Sciatic nerve (tissue), 2 donors: ENCODE data around the gene CRACR2A. TPM values are rescaled to one million over a fixed set of nuclear protein-coding genes. Genes with fewer than 3 reads are reported as not detected.

Experiments used
- ATAC-seq: fragments of 200-7000 bp; cut with Tn5 transposase; one replicate; pipeline ENCODE4 v1.9.1; 2020; ENCODE audit warnings: mild to moderate bottlenecking, moderate library complexity
- DNase-seq: peaks from one replicate; pipeline ENCODE4 v3.0.0-alpha.2; 2020; ENCODE audit warnings: low spot score
- intact Hi-C: fragments of 100-400 bp; cut with DNase I; formaldehyde crosslinking; loops from one replicate; pipeline ENCODE4 v1.14.2; 2022
- total RNA-seq: library from RNA; stranded (reverse); fragmentation: NEBNext Ultra II Directional; extraction: Animal tissue kit (Norgen Biotek cat#: 25700); gene quantifications from one replicate; pipeline ENCODE4 v1.2.1, GENCODE V29; 2021
- donor health status: DM: no; HTN: no; CAD: no.
- donor health status: DM: no; HTN: no; CAD: no.

Gene CRACR2A
- total RNA-seq, 1 donor from 2014 or later = 5.8 TPM

DNA sequence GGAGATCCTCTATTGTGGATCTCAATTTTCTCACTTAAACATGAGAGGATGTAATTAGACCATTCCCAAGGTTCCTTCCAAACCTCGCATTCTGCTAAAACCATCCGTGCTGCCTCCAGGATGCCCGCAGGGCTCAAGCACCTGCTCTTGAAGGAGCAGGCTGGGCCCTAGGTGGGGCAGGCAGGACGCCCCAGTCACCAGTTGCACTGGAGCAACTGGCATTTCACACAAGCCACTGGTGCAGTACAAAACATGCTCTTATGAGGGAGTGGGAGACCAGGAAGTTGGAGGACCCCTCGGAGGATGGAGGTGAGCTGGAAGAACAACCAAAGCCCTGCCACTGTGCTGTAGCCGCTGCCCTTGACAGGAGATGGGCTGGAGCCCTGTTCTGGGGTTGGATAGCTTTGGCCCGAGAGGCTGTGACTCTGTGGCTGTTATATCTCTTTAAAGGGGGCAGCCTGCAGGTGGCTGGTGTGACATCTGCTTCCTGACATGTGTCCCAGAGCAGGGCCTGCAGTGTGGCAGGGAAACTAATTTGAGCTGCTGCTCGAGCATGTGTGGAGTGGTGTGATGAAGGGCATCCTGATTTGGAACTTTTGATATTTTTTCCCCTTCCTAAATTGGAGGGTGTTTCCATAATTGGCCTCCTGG lies 122.2 kb downstream of the CRACR2A start:
- intact Hi-C loops = no loop called here

DNA sequence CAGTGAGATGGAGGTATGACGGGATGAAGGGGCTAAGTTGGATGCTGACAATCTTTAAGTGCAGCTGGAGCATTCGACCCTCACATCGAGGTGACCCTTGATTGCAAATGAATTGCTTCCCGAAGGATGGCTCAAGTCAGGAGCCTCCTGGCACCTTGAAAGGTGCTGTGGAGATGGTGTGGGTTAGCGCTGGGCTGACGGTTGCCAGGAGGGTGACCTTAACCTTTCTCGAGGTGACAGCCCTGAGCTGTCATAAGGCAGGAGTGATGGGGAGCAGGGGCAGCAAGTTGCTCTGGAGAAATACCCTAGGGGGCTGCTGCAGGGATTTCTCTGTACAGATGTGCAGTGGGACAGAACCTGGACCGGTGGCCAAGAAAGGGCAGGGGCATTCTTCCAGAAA lies 122.8 kb downstream of the CRACR2A start:
- ATAC-seq = no peak
- intact Hi-C loops = no loop called here

More for the DNA sequence above, 122.2 kb downstream of the CRACR2A start:
- ATAC-seq = no peak
- DNase-seq = no peak

DNA sequence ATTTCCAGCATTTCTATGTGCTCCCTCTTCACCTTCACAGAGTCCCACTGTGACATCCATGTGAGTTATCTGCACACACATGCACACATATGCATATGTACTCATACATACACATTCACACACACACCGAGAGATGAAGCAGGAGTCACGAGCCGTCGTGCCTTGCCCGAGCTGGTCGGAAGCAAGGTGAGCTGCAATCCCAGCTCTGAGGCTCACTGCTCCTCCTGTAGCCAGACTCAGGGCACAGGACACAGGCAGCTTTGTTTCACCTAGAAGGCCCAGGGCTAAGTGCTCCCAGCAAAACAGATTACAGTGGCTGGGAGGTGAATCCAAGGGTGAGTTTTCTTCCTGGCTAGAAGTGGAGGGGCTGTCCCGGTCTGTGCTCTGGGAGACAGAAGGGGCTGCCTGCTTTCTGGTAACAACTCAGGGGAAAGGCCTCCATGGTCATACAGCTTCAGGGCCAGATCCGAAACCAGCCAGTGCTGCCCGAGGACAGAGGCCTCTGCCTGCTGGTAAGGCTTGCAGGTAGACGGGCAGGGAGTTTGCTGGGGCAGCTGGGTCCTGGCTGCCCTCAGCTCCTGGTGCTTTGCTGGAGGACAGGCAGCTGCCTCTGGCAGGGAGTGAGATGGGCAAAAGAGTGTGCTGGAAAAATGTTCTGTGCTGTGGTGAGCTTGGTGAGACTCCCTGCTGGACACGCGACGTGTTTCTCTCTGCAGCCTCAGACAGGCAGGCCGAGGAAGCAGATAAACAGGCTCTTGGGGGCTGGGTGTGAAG lies 123.7 kb downstream of the CRACR2A start:
- intact Hi-C loops = no loop called here
- no peak for ATAC-seq
- no peak for DNase-seq

More for the DNA sequence above, 122.8 kb downstream of the CRACR2A start:
- no peak for DNase-seq

DNA sequence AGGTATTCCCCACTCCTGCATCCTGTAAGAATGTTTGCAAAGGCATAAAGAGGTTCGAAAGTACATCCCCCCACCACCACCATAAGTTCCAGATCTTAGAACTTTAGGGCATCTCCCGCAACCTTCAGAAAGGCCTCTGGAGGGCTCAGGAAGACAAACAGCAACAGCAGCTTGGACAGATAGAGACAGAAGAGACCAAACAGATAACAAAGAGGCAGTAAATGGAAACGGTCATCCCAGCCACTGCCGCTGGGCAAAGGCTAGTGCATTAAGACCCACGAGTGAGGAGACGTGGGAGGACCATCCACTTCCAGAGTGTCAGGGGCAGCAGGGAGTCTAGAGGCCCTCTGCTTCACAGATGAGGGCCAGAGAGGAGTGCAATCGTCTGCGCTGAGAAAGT lies 124.3 kb downstream of the CRACR2A start:
- intact Hi-C loops = no loop called here
- ATAC-seq = no peak
- no peak for DNase-seq

DNA sequence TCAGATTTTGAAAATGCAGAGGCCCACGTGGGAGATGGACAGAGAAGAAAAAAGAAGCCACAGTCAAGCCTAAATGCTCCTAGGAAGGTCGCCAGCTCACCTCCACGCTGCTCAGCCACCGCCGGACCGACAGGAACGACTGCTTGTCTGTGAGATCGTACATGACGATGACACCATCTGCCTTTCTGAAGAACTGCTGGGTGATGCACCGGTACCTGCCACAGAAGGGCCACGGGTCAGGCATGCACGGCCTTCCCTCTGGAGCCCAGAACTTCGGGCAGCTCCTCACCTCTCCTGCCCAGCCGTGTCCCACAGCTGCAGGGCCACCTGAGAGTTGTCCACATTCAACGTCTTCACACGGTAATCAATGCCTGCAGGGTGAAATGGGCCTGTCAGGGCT lies 125.6 kb downstream of the CRACR2A start:
- intact Hi-C loops = no loop called here
- DNase-seq = no peak
- ATAC-seq = no peak

DNA sequence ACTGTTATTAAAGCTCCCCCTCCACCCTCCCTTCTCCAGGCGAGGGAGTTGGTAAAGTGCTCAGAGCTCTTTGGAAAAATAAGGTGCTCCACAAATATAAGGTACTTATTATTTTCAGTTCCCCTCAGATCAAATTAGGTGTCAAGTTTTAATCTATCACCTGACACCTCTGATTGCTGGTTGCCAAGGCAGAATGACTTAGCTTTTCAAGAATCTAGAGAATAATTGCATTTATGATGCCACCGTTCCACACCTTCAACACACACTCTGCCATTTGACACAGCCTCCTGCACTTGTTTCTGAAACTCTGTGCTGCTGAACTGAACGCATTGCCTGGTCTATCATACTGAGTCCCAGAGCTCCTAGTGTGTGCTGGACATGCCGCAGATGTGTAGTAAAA lies 128.6 kb downstream of the CRACR2A start:
- intact Hi-C loops = no loop called here
- no peak for ATAC-seq
- no peak for DNase-seq

DNA sequence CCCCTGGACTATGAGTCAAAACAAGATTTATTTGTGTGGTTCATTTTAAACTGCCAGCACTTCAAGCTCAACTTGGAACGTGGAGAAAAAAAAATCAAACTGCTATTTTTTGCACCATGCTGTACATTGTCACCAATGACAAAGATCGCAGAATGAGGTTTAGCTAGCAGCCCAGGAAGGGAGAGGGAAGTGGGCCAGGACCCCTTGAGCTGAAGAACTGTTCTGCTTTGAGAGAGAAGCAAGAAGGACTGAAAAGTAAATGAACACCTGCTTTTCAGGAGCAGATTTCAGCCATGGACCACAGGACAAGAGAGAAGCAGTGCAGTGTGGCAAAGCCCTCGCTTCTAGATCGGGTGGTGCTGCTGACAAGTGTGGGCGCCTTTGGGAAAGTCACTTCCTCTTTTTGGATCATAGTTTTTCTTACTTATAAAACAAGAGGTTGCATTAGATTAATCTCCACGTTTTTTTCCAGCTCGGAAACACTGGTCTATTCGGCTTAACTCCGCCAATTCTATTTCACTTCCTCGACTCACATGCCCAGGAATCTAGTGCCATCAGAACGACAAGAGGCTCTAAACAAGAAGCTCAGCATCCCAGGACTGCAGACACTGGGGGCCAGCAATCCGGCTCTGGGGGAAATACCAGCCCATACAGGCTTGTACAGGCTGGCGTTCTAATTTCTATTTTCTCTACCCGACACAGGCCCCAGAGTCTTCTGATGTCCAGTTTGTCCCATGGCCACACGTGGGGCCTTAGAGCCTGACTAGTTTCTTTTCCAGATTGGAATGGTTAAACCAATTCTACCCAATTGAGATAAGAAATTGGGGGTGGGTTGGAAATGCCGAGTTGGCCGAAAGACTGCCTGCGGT lies 129.9 kb downstream of the CRACR2A start:
- ATAC-seq = no peak
- intact Hi-C loops = no loop called here
- no peak for DNase-seq

DNA sequence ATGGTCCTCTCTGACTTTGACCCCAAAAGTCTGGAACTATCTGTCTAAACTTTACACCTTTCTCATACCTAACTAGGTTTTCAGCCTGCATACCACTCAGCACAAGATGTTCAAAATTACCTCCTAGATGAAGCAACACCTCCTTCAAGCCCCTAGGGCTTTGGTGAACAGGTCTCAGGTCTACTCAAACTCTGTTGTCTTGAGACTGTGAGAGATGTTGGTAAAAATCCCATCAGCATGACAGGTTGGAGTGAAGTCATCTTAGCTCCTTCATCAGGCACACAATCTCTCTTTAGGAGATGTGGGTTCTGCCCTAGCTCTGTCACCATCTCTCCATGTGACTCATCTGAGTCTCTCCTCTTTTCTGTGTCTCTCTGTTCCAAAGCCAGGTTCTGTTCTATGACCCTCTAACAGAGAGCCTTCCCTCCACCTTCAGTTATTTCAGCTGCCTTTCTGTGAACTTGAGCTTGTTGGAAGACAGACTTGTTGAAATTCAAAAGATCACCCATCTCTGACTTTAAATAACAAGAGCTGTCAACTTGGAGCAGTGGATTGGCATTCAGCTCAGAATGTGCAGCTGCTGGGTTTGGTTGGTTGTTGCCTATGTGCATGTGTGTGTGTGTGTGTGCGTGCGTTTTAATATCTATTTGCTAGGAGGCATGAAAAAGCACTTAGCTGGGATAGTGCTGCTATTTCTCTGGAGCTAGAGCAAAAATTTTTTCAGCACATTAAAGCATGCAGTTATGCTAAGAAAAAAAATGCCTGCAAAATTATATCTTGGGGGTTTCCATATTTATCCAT lies 130.7 kb downstream of the CRACR2A start:
- ATAC-seq (no peak), DNase-seq (no peak)
- intact Hi-C loops = no loop called here

DNA sequence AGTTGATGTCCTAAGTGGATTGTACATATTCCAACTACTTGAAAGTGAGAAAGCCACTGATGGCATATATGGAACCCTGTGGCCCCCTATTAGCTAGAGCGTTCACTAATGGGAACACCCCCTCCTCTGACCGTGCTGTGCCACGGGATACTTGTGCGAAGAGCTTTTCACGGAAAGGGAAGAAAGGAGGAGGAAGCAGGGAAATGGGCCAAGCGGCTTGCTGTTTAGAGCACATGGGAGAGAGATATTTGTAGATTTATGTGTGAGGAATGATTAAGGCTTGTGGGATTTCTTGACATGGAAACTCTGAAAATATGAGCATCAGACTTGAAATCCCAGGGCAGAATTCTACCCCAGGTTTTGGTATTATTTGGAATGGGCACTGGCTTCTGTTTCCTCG lies 132.1 kb downstream of the CRACR2A start:
- no peak for DNase-seq
- ATAC-seq = no peak
- intact Hi-C loops = no loop called here

DNA sequence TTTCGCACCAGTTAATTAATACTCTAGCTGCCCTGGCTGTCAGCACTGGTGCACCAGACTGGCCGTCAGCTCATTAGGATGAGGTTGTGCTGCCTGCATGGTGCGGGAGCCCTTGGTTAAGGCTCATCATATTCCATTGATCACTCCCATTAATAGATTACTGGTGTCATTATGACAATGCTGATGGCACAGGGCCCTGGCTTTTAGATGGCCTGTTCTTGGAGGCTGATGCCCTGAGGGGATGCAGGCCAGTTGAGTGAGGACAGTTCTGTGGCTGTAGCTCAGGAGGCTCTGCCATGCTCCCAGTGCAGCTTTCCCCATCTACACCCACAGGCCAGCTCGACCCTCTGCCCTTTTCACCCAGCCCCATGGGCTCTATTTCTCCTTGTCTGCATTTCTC lies 135.3 kb downstream of the CRACR2A start:
- DNase-seq (no peak), ATAC-seq (no peak)
- intact Hi-C loops = no loop called here

DNA sequence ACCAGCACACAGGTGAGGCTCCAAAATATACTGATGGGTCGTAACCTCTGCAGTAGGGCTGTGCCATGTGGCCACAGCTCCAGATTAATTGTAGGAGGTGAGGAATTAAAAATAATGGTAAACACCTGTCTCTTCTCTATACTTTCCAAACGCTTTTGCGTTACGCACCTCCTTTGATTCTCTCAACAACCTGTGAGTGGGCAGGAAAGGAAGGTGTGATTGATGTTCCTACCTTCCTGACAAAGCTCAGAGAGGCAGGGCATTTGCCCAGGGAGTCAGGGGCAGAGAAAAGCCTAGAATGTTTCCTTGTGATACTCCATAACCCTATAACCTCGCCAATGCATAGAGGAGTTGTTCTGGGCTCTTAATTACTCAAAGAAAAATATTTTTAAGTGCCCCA lies 137.0 kb downstream of the CRACR2A start:
- ATAC-seq = no peak
- DNase-seq = no peak
- intact Hi-C loops = no loop called here

DNA sequence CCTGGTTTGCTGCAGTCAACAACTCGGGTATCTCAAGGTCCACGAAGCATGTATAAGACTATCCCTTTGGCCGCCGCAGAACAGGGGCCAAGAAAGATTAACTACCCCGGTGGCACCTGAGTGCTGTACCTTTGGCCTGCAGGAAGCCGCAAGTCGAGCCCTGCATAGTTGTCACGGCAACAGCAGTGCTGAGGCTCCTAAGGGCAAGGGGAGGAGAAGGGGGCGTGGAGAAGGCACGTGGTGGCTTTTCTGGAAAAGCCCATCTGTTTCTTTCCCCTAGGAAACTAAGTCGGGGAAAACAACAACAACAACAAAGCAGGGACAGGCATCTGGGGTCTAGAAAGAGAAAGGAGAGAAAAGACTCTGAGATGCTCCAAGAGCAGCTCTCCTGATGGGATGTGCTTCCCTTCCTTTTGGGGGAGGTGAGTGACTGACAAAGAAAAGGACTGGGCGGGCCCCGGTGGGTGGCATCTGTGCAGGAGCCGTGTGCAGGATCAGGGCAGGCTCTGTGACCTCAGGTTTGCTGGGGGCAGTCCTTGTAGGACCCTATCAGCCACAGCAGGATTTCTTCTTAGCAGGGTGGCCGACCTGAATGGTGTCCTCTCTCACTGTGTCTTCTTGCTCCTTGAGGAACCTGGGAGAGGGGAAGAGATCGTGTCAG lies 138.0 kb downstream of the CRACR2A start:
- intact Hi-C loops = no loop called here
- no peak for ATAC-seq
- DNase-seq = no peak

DNA sequence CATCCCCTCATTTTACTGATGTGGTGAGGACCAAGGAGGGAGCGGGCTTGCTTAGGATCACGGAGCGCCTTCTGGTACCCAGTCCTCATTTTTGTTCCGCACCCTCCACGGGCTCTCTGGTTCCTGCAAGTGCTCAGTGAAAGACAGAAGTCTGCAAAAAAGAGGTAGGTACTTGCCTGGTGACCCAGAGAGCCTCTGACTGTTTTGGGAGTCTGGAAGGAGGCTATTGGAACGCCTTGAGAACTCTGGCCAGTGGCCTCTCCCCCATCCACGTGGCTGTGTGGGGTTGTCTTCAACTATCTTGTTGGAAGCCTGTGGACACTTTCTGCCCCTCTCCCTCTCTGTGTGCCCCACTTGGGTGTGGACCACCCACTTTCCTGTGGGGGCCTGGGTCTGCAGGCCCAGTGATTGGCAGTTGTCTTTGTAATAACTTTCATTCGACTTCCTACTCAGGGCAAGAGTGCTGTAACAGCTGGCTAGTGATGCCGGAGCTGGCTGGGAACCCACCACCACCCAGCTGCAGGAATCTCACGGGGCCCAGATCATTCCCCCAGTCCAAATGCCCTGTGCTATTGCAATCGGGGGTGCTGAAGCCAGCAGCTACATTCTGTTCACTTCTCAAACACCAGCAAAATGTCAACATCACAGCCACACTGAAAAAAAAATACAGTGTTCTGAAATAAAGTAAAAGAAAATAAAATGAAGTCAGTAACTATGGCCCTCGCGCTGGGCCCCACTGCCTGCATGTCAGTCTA lies 139.1 kb downstream of the CRACR2A start:
- DNase-seq (no peak), ATAC-seq (no peak)
- intact Hi-C loops = no loop called here

DNA sequence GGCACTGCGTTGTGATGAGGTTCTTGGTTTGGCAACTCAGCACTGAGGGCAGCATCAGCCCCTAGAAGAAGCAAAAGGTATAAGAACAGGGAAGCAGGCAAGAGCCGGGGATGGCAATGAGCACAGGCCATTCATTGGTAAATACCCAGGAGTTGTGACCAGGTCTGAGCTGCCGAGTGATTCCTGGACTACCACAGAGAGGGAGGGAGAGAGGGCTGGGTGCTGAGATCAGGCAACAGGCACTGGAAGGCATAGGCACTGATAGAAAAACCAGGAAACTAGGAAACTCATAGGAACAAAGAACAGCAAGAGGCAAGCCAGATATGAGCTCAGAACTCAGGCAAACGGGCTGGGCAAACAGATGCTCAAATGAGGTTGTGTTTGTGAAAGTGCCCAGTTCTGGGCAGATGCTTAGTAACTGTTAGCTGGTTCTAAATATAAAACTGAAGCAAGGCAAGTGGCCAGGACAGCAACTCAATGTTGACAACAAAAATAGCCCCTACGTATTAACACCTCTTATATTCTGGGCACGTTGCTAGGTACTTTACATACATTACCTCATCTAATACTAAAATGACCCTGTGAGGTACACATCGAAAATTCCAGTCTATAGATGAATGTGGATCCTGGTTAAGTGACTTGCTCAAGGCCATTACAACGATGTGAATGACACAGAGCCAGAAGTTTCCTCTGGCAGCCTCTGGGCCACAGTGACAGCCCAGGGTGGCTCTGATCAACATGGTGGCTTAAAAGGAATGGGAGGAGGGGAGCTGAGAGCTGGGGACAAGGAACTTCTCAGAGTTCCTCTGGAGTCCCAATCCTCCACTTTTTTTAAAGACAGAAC lies 140.8 kb downstream of the CRACR2A start:
- ATAC-seq = no peak
- DNase-seq = no peak
- intact Hi-C loops = no loop called here

DNA sequence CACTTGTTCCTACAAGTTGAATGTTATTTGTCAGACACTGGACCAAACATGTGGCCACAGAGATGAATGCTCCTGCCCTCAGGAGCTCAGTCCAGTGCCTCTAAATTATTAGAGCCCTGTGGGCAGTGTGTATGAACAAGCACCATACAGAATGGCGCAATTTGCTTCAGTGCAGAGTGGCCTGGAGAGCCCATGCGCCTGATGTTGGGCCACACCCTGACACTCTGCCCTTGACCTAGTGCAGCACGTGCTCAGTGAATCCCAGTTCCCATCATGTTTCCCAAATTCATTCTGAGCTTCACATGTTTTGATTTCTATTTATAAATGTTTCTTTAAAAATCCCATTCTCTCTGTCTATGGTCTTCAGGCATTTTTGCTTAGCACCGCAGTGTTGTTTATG lies 145.1 kb downstream of the CRACR2A start:
- ATAC-seq (no peak), DNase-seq (no peak)
- intact Hi-C loops = no loop called here

DNA sequence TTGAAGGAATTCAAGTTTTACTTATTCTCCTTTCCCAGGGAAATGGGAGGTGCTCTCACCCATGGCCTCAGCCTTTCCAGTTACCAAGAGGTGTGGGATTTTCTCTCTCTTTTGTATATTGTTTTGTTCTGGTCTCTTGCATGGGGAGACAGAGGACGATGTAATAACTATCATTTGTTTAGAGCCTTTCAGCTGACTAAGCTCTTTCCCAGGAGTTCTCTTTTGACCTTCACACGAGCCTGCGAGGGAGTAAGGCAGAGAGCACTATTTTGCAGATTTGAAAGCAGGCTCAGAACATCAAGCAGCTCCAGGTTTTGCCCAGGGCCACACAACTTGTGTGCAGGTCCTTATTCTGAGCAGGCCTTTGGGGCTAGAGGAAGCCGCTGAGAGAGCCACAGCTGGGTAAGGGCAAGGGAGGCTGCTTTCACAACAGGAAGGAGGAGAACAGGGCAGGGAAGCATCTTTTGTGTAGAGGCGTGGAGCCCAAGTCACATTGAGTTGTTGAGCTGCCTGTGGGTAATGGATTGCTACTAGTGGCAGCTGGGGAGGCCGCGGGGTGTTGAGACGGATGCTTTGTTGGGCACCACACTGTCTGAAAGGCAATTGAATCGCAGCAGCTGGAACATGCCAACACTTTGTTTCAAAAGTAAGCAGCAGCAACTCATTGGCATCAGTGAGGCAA lies 145.7 kb downstream of the CRACR2A start:
- ATAC-seq (no peak), DNase-seq (no peak)
- intact Hi-C loops = no loop called here

DNA sequence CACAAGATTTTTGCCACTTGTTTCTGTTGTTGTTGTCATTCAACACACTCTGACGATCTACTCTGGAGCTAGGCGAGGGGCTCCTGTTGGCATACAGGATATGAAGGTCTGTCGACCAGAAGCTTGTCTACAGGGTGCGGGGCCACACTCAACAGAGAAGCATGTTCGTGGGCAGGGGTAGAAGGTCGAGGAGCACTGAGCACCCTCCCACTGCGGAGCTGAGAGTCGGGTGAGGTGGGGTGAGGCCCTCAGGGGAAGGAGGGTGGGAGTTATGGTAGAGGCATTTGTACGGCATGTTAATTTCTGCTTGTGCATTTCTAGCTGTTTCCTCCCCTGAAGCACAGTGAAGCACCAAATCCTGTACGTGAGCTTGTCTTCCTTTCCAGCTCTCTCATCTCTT lies 146.8 kb downstream of the CRACR2A start:
- ATAC-seq = no peak
- DNase-seq = no peak
- intact Hi-C loops = no loop called here
